ENCODE results near the gene RABGAP1L.
"Not testable (repeated sequence)": the region's sequence is repeated elsewhere in the genome, so short reads cannot be mapped to it uniquely, and the experiment has no call there.

RABGAP1L gene

GRCh38 chr1:174815036-174815435, 655.7 kb downstream of the RABGAP1L start:
- TF ChIP-seq CTCF (IDR thresholded peaks at IDR 0.05; ENCODE audit: low read depth, low read length) = no peak
- H3K4me3 ChIP-seq (ENCODE audit: low read depth, low read length) = no peak overlapping the region

DNA sequence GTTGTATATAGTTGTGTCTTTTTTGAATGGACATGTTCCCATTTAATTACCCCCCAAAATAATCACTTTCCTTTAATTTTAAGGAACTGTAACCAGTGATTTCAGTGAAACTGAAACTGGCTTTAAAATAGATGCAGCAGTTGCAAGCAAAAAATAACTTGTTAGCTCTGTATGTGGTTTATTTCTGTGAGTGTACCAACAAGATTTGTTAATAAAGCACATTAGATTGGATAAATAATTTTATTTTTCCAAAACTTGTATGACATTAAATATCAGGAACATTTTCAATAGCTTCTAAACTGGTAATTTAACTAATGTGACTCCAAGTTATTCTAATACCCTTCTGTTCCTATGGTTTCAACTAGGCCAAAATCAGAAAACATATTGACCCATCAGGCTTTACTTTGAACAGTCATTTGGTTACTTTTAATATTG, 656.2 kb downstream of the RABGAP1L start:
- no peak overlapping the region for H3K4me3 ChIP-seq (ENCODE audit: low read depth, low read length)
- no peak for TF ChIP-seq CTCF (IDR thresholded peaks at IDR 0.05; ENCODE audit: low read depth, low read length)

DNA sequence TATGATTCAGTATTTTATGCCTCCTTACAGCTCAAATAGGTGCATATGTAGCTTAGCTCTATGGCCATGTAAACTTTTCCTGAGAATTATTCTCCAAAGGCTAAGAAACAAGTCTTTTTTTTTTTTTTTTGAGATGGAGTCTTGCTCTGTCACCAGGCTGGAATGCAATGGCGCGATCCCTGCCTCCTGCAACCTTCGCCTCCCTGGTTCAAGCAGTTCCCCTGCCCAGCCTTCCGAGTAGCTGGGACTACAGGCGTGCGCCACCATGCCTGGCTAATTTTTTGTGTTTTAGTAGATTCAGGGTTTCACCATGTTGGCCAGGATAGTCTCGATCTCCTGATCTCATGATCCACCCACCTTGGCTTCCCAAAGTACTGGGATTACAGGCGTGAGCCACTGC, 657.3 kb downstream of the RABGAP1L start:
- not testable (repeated sequence) for H3K4me3 ChIP-seq (ENCODE audit: low read depth, low read length)

GRCh38 chr1:174818014-174818616, 658.8 kb downstream of the RABGAP1L start:
- TF ChIP-seq CTCF (IDR thresholded peaks at IDR 0.05; ENCODE audit: low read depth, low read length) = no peak

DNA sequence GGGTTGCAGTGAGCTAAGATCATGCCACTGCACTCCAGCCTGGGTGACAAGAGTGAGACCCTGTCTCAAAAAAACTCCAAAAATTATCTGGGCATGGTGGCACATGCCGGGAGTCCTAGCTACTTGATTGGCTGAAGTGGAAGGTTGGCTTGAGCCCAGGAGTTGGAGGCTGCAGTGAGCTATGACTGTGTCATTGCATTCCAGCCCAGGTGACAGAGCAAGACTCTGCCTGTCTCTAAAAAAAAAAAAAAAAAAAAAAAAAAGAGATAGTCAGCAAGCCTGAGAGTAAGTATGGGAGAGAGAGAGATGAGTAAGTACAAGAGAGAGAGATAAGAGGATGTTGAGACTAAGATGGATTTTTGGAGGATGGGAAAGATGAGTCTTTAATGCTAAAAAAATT, 659.6 kb downstream of the RABGAP1L start:
- no peak for TF ChIP-seq CTCF (IDR thresholded peaks at IDR 0.05; ENCODE audit: low read depth, low read length)
- H3K4me3 ChIP-seq (ENCODE audit: low read depth, low read length) = no peak overlapping the region

More at GRCh38 chr1:174818014-174818616, 658.8 kb downstream of the RABGAP1L start:
- H3K4me3 ChIP-seq (ENCODE audit: low read depth, low read length) = no peak overlapping the region

GRCh38 chr1:174819596-174819995, 660.3 kb downstream of the RABGAP1L start:
- no peak for TF ChIP-seq CTCF (IDR thresholded peaks at IDR 0.05; ENCODE audit: low read depth, low read length)
- no peak overlapping the region for H3K4me3 ChIP-seq (ENCODE audit: low read depth, low read length)

- no peak for TF ChIP-seq CTCF (IDR thresholded peaks at IDR 0.05; ENCODE audit: low read depth, low read length)
- no peak overlapping the region for H3K4me3 ChIP-seq (ENCODE audit: low read depth, low read length)
These were observed 665.8 kb downstream of the RABGAP1L start for GRCh38 chr1:174825127-174825526.

DNA sequence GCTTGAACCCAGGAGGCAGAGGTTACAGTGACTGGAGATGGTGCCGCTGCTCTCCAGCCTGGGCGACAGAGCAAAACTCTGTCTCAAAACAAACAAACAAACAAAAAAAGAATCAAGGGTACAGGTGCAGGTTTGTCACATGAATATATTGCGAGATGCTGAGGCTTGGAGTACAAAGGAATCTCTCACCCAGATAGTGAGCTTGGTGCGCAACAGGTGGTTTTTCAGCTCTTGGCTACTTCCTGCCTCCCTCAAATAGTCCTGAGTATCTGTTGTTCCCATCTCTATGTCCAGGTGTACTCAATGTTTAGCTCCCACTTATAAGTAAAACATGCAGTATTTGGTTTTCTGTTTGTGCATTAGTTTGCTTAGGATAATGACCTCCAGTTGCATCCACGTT, 666.5 kb downstream of the RABGAP1L start:
- no peak for TF ChIP-seq CTCF (IDR thresholded peaks at IDR 0.05; ENCODE audit: low read depth, low read length)
- H3K4me3 ChIP-seq (ENCODE audit: low read depth, low read length) = no peak overlapping the region

Data from WI38 (cell line).